Ovary (tissue), 3 donors: ENCODE results near the gene GNG12.

Experiments used
- EP300 ChIP-seq: sonication (generic); formaldehyde crosslinking; IDR thresholded peaks from one replicate; pipeline ENCODE4 v1.6.1; 2017; ENCODE audit warnings: antibody characterized with exemption
- POLR2A ChIP-seq: fragments of 450-650 bp; IDR thresholded peaks from one replicate; pipeline ENCODE4 v1.6.1; 2017; ENCODE audit warnings: antibody characterized with exemption, mild to moderate bottlenecking, moderate library complexity
- TF ChIP-seq, protein P1 (sequence below), 3 donors: fragments of 450-650 bp in 2 of 3; fragments of 200-600 bp in 1 of 3; IDR thresholded peaks; one replicate each; pipeline versions ENCODE4 v1.5.1 to v1.8.0; 2016 to 2022; ENCODE audit warnings: antibody characterized with exemption in 3 of 3, mild to moderate bottlenecking in 1 of 3
- donor health status: DM: no; HTN: no; CAD: no.

DNA sequence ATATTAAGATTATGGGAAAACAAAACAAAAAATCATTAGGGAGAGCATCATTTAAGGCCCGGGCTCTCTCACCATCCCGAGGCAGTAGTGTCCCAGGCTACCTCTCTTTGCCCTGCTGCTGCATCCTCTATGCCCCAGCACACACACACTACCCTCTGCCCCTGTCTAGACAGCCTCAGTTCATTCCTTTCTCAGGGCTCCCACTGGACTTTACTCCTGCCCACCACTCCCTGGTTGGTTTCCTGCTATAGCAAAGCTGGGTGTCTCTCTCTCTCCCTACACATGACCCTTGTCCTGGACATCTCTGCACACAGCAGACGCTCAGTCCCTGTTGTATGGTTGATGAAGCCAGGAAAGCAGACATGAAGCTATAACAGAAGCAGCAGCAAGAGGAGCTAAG lies 30.7 kb downstream of the GNG12 start:
- TF ChIP-seq, protein P1, sequence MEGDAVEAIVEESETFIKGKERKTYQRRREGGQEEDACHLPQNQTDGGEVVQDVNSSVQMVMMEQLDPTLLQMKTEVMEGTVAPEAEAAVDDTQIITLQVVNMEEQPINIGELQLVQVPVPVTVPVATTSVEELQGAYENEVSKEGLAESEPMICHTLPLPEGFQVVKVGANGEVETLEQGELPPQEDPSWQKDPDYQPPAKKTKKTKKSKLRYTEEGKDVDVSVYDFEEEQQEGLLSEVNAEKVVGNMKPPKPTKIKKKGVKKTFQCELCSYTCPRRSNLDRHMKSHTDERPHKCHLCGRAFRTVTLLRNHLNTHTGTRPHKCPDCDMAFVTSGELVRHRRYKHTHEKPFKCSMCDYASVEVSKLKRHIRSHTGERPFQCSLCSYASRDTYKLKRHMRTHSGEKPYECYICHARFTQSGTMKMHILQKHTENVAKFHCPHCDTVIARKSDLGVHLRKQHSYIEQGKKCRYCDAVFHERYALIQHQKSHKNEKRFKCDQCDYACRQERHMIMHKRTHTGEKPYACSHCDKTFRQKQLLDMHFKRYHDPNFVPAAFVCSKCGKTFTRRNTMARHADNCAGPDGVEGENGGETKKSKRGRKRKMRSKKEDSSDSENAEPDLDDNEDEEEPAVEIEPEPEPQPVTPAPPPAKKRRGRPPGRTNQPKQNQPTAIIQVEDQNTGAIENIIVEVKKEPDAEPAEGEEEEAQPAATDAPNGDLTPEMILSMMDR (IDR thresholded peaks at IDR 0.05), result no peak
- TF ChIP-seq POLR2A (no peak), EP300 (no peak)
